Kidney epithelial cell (primary cell): Measurements from ENCODE around the gene RNF213. TPM values are rescaled to one million over a fixed set of nuclear protein-coding genes. Genes with fewer than 3 reads are reported as not detected.

ENCODE experiments used
- DNase-seq: peaks from one replicate; pipeline ENCODE4 v3.0.0-alpha.2; 2010; ENCODE audit warnings: low read depth
- H3K27me3 ChIP-seq: 2 replicates; pipeline ENCODE4 v1.6.0; 2011; ENCODE audit warnings: low read length; ENCODE audit not compliant: control insufficient read depth, insufficient read depth
- H3K36me3 ChIP-seq: 2 replicates; pipeline ENCODE4 v1.5.1; 2011; ENCODE audit warnings: low read length; ENCODE audit not compliant: control insufficient read depth, insufficient read depth
- H3K4me3 ChIP-seq: 2 replicates; pipeline ENCODE4 v1.5.1; 2011; ENCODE audit warnings: low read depth, mild to moderate bottlenecking, control low read depth, low read length
- CTCF ChIP-seq: IDR thresholded peaks from 2 replicates; pipeline ENCODE4 v1.5.1; 2011; ENCODE audit warnings: mild to moderate bottlenecking, moderate library complexity, low read length, control low read depth, inconsistent platforms; ENCODE audit not compliant: insufficient read depth, poor library complexity, severe bottlenecking
- total RNA-seq: library from RNA; depleted of rRNA; stranded (reverse); fragments of >200 nt; gene quantifications from 2 replicates; pipeline ENCODE4 v1.2.3, GENCODE V29; 2015

Gene RNF213
- total RNA-seq, 1 donor from 2014 or later, result 111 TPM

GRCh38 chr17:80371196-80371595, 110.5 kb downstream of the RNF213 start:
- TF ChIP-seq CTCF, result no peak
- H3K27me3 ChIP-seq, result no peaks in the 10 kb centered on the region
- no peak for DNase-seq
- no peak overlapping the region for H3K4me3 ChIP-seq
- H3K36me3 ChIP-seq, result peaks cover 1% of the 10 kb centered on the region

GRCh38 chr17:80372456-80372855, 111.8 kb downstream of the RNF213 start:
- Histone ChIP-seq H3K36me3 (peaks cover 1% of the 10 kb centered on the region), H3K4me3 (no peak overlapping the region), H3K27me3 (no peaks in the 10 kb centered on the region)
- DNase-seq, result no peak
- no peak for TF ChIP-seq CTCF

- no peaks in the 10 kb centered on the region for H3K27me3 ChIP-seq
- H3K36me3 ChIP-seq, result peaks cover 2% of the 10 kb centered on the region
- no peak for TF ChIP-seq CTCF
- DNase-seq, result no peak
- H3K4me3 ChIP-seq, result no peak overlapping the region
Observed at GRCh38 chr17:80372922-80373570, 112.4 kb downstream of the RNF213 start.

GRCh38 chr17:80374039-80374731, 113.5 kb downstream of the RNF213 start:
- peaks cover 2% of the 10 kb centered on the region for H3K36me3 ChIP-seq
- no peak for TF ChIP-seq CTCF
- no peak for DNase-seq
- H3K4me3 ChIP-seq, result no peak overlapping the region
- H3K27me3 ChIP-seq, result no peaks in the 10 kb centered on the region

GRCh38 chr17:80374732-80375585, 114.3 kb downstream of the RNF213 start:
- H3K36me3 ChIP-seq, result peaks cover 2% of the 10 kb centered on the region
- no peak for DNase-seq
- no peak for TF ChIP-seq CTCF
- H3K27me3 ChIP-seq, result no peaks in the 10 kb centered on the region
- no peak overlapping the region for H3K4me3 ChIP-seq
